ENCODE data around the gene NPM1.
"Not testable (repeated sequence)": the region's sequence is repeated elsewhere in the genome, so short reads cannot be mapped to it uniquely, and the experiment has no call there.

NPM1 gene

GRCh38 chr5:171387345-171387969, at the start of gene NPM1:
Gene NPM1 (plus strand): TSS chr5:171387849. CDS start chr5:171387949, 100 bp downstream.
- peak; percentile 82 for ATAC-seq
- DNase-seq = peak; percentile 97

GRCh38 chr5:171340042-171340441, 47.6 kb upstream of the NPM1 start:
- no peak for DNase-seq
- no peak for ATAC-seq

GRCh38 chr5:171340491-171340890, 47.2 kb upstream of the NPM1 start:
- ATAC-seq = no peak

GRCh38 chr5:171342362-171343111, 45.1 kb upstream of the NPM1 start:
- ATAC-seq (peak; percentile 76), DNase-seq (peak; percentile 33)

More at GRCh38 chr5:171340491-171340890, 47.2 kb upstream of the NPM1 start:
- no peak for DNase-seq

GRCh38 chr5:171344936-171345608, 42.6 kb upstream of the NPM1 start:
- ATAC-seq (no peak), DNase-seq (no peak)

GRCh38 chr5:171351536-171352073, 36.0 kb upstream of the NPM1 start:
- ATAC-seq (no peak), DNase-seq (no peak)

GRCh38 chr5:171355302-171355724, 32.3 kb upstream of the NPM1 start:
- DNase-seq (peak; percentile 45), ATAC-seq (peak; percentile 84)

GRCh38 chr5:171357843-171358242, 29.8 kb upstream of the NPM1 start:
- DNase-seq = no peak
- ATAC-seq = no peak

- ATAC-seq, DNase-seq: not testable (repeated sequence)
These were observed 26.5 kb upstream of the NPM1 start for GRCh38 chr5:171361151-171361550.

- ATAC-seq, DNase-seq: not testable (repeated sequence)
These were observed 24.4 kb upstream of the NPM1 start for GRCh38 chr5:171363249-171363648.

- no peak for ATAC-seq
- DNase-seq = no peak
These were observed 23.8 kb upstream of the NPM1 start for GRCh38 chr5:171363846-171364245.

- DNase-seq (no peak), ATAC-seq (no peak)
These were observed 22.3 kb upstream of the NPM1 start for GRCh38 chr5:171365351-171365750.

- no peak for DNase-seq
- ATAC-seq = no peak
These were observed 21.0 kb upstream of the NPM1 start for GRCh38 chr5:171366645-171367044.

- ATAC-seq (no peak), DNase-seq (no peak)
These were observed 20.0 kb upstream of the NPM1 start for GRCh38 chr5:171367424-171368370.

GRCh38 chr5:171369056-171369455, 18.6 kb upstream of the NPM1 start:
- no peak for ATAC-seq
- no peak for DNase-seq

GRCh38 chr5:171369898-171370297, 17.8 kb upstream of the NPM1 start:
- ATAC-seq (no peak), DNase-seq (no peak)

- not testable (repeated sequence) for DNase-seq, ATAC-seq
These were observed 16.8 kb upstream of the NPM1 start for GRCh38 chr5:171370881-171371280.

- no peak for ATAC-seq
- no peak for DNase-seq
These were observed 16.3 kb upstream of the NPM1 start for GRCh38 chr5:171371326-171371725.

GRCh38 chr5:171379961-171380360, 7.7 kb upstream of the NPM1 start:
- ATAC-seq (no peak), DNase-seq (no peak)

- ATAC-seq, DNase-seq: not testable (repeated sequence)
These were observed 3.2 kb upstream of the NPM1 start for GRCh38 chr5:171384416-171384815.

- peak; percentile 44 for ATAC-seq
- DNase-seq = not testable (repeated sequence)
These were observed 2.6 kb upstream of the NPM1 start for GRCh38 chr5:171384999-171385398.

Measured in stimulated activated naive CD8-positive, alpha-beta T cell treated with anti-CD3 and anti-CD28 coated beads, Interleukin-15, Interleukin-2, amounts not matched to agents 100 U/mL and 50 U/mL, for 24 hours (primary cell).